PC-3 (cell line): ENCODE measurements around the gene SCAI. TPM values are rescaled to one million over a fixed set of nuclear protein-coding genes. Genes with fewer than 3 reads are reported as not detected.

ENCODE experiments used
- ATAC-seq: fragments of 200-7000 bp; cut with Tn5 transposase; 2 replicates; pipeline ENCODE4 v1.9.1; 2020; ENCODE audit warnings: mild to moderate bottlenecking, moderate library complexity
- BruUV-seq: library from RNA; stranded (reverse); fragments of 400-500 nt; replicated peaks from 2 replicates; lab custom pipeline; 2021; lab: Mats Ljungman, UMichigan
- CTCF ChIA-PET: fragments of 300-600 bp; sonication (Branson Sonifier 250); formaldehyde crosslinking; loops from one replicate; lab custom pipeline; 2022; ENCODE audit warnings: antibody characterized with exemption; lab: Charles Lee
- POLR2A ChIA-PET: fragments of 300-600 bp; sonication (Branson Sonifier 250); formaldehyde crosslinking; loops from one replicate; lab custom pipeline; 2022; ENCODE audit warnings: antibody characterized with exemption; ENCODE audit not compliant: unreplicated experiment; lab: Charles Lee
- DNase-seq: peaks from one replicate; pipeline ENCODE4 v3.0.0-alpha.2; 2015
- H2AFZ ChIP-seq: fragments of 300-600 bp; sonication (generic); 2 replicates; pipeline ENCODE4 v1.6.0; 2016; ENCODE audit warnings: antibody characterized with exemption, low read length
- H3F3A ChIP-seq: fragments of 300-600 bp; sonication (generic); one replicate; pipeline ENCODE4 v1.6.0; 2017; ENCODE audit warnings: antibody characterized with exemption, low read length, control low read depth, mild to moderate bottlenecking; ENCODE audit not compliant: unreplicated experiment
- H3K27ac ChIP-seq: fragments of 300-600 bp; sonication (generic); 2 replicates; pipeline ENCODE4 v1.5.1; 2016; ENCODE audit warnings: mild to moderate bottlenecking, low read length
- H3K27me3 ChIP-seq: fragments of 300-600 bp; sonication (generic); 2 replicates; pipeline ENCODE4 v1.6.1; 2016; ENCODE audit warnings: low read length, mixed read lengths
- H3K36me3 ChIP-seq: fragments of 300-600 bp; sonication (generic); 2 replicates; pipeline ENCODE4 v1.6.1; 2016; ENCODE audit warnings: low read depth, mixed run types, low read length, mixed read lengths
- H3K4me1 ChIP-seq: fragments of 300-600 bp; sonication (generic); 2 replicates; pipeline ENCODE4 v1.5.1; 2016; ENCODE audit warnings: low read length; ENCODE audit not compliant: insufficient read depth
- H3K4me2 ChIP-seq: fragments of 300-600 bp; sonication (generic); 2 replicates; pipeline ENCODE4 v1.6.0; 2016; ENCODE audit warnings: low read length
- H3K4me3 ChIP-seq: fragments of 300-600 bp; sonication (generic); 2 replicates; pipeline ENCODE4 v1.5.1; 2016; ENCODE audit warnings: mild to moderate bottlenecking, low read length, mixed read lengths
- H3K79me2 ChIP-seq: fragments of 300-600 bp; sonication (generic); 2 replicates; pipeline ENCODE4 v1.6.1; 2017; ENCODE audit warnings: low read length, mixed read lengths
- H3K9ac ChIP-seq: fragments of 300-600 bp; sonication (generic); 2 replicates; pipeline ENCODE4 v1.6.0; 2016; ENCODE audit warnings: mild to moderate bottlenecking, low read length
- H3K9me2 ChIP-seq: fragments of 300-600 bp; sonication (generic); replicated peaks from 2 replicates; pipeline ENCODE4 v1.6.1; 2016; ENCODE audit warnings: mixed run types, low read length, mixed read lengths
- H3K9me3 ChIP-seq: fragments of 300-600 bp; sonication (generic); 2 replicates; pipeline ENCODE4 v1.6.1; 2016; ENCODE audit warnings: low read length, mixed read lengths
- H4K20me1 ChIP-seq: fragments of 300-600 bp; sonication (generic); 2 replicates; pipeline ENCODE4 v1.6.1; 2016; ENCODE audit warnings: low read length, mixed read lengths
- EZH2 ChIP-seq: fragments of 300-600 bp; sonication (generic); IDR thresholded peaks from one replicate; pipeline ENCODE4 v1.6.1; 2017; ENCODE audit warnings: antibody characterized with exemption, mild to moderate bottlenecking, low read length; ENCODE audit not compliant: unreplicated experiment
- EZH2phosphoT487 ChIP-seq: fragments of 300-600 bp; sonication (generic); IDR thresholded peaks from 2 replicates; pipeline ENCODE4 v1.6.1; 2018; ENCODE audit warnings: mild to moderate bottlenecking, antibody characterized with exemption, low read length, borderline replicate concordance
- intact Hi-C: fragments of 100-400 bp; cut with micrococcal nuclease; formaldehyde crosslinking; loops from 2 replicates; pipeline ENCODE4 v1.9.0; 2023
- total RNA-seq: library from RNA; depleted of rRNA; stranded (reverse); fragments of >200 nt; gene quantifications from 2 replicates; pipeline ENCODE4 v1.2.3, GENCODE V29; 2014
- TF ChIP-seq, protein P1 (sequence below): fragments of 300-600 bp; sonication (generic); conservative IDR thresholded peaks from 2 replicates; pipeline ENCODE4 v1.5.1; 2017; ENCODE audit warnings: antibody characterized with exemption, low read depth, mild to moderate bottlenecking, low read length

Gene SCAI
- total RNA-seq, 1 experiment from 2014 or later = 5.2 TPM

GRCh38 chr9:124980431-124980830 is 162.9 kb downstream of the SCAI start:
- intact Hi-C loops = no loop called here
- no peak overlapping the region for H2AFZ ChIP-seq
- H3K4me3 ChIP-seq = no peak overlapping the region
- H3K9ac ChIP-seq = no peak overlapping the region
- H3K27me3 ChIP-seq = no peaks in the 10 kb centered on the region
- no peak overlapping the region for H3K4me2 ChIP-seq
- no peaks in the 10 kb centered on the region for H3F3A ChIP-seq
- no TSS peak for BruUV-seq
- H3K9me2 ChIP-seq = no peaks in the 10 kb centered on the region
- ATAC-seq = no peak
- H3K79me2 ChIP-seq = no peaks in the 10 kb centered on the region
- H4K20me1 ChIP-seq = no peaks in the 10 kb centered on the region
- ChIA-PET CTCF (no interaction called here), POLR2A (no interaction called here)
- H3K36me3 ChIP-seq = no peaks in the 10 kb centered on the region
- TF ChIP-seq EZH2phosphoT487 (no peak), EZH2 (no peak)
- TF ChIP-seq, protein P1, sequence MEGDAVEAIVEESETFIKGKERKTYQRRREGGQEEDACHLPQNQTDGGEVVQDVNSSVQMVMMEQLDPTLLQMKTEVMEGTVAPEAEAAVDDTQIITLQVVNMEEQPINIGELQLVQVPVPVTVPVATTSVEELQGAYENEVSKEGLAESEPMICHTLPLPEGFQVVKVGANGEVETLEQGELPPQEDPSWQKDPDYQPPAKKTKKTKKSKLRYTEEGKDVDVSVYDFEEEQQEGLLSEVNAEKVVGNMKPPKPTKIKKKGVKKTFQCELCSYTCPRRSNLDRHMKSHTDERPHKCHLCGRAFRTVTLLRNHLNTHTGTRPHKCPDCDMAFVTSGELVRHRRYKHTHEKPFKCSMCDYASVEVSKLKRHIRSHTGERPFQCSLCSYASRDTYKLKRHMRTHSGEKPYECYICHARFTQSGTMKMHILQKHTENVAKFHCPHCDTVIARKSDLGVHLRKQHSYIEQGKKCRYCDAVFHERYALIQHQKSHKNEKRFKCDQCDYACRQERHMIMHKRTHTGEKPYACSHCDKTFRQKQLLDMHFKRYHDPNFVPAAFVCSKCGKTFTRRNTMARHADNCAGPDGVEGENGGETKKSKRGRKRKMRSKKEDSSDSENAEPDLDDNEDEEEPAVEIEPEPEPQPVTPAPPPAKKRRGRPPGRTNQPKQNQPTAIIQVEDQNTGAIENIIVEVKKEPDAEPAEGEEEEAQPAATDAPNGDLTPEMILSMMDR = no peak
- no peaks in the 10 kb centered on the region for H3K4me1 ChIP-seq
- H3K27ac ChIP-seq = no peak overlapping the region
- no peak for DNase-seq
- no peaks in the 10 kb centered on the region for H3K9me3 ChIP-seq

DNA sequence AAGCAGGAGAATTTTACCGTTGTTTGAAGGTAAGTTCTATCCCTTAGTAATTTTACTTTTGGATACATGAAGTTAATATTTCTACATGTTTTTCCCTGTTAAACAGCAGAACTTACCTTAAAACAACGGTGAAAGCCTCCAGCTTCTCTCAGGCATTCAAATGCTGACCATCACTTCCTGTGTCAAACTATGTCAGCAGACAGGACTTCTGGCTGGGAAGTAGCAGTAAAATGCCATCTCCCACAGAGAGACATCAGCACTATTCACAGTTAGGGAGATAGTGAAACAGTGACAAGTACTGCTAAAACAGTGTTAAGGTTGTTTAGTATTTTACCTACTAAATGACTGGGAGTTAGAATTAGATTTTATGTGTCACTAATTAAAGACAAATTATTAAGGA is 168.2 kb downstream of the SCAI start:
- CTCF ChIA-PET = no interaction called here
- intact Hi-C loops = no loop called here
- H3K4me3 ChIP-seq = no peak overlapping the region
- H3K9me2 ChIP-seq = no peaks in the 10 kb centered on the region
- no peak overlapping the region for H3K9ac ChIP-seq
- DNase-seq (no peak), ATAC-seq (no peak)
- no peaks in the 10 kb centered on the region for H3K9me3 ChIP-seq
- H3K27ac ChIP-seq = no peak overlapping the region
- TF ChIP-seq EZH2 (no peak), EZH2phosphoT487 (no peak)
- TF ChIP-seq, protein P1 = no peak
- no peaks in the 10 kb centered on the region for H3F3A ChIP-seq
- H2AFZ ChIP-seq = no peak overlapping the region
- H4K20me1 ChIP-seq = no peaks in the 10 kb centered on the region
- H3K27me3 ChIP-seq = no peaks in the 10 kb centered on the region
- BruUV-seq = no TSS peak
- no peaks in the 10 kb centered on the region; the same call in 1 of the 2 replicates for H3K36me3 ChIP-seq
- H3K79me2 ChIP-seq = no peaks in the 10 kb centered on the region
- POLR2A ChIA-PET = no interaction called here
- no peak overlapping the region for H3K4me2 ChIP-seq
- no peaks in the 10 kb centered on the region for H3K4me1 ChIP-seq

GRCh38 chr9:124973807-124974206 is 169.5 kb downstream of the SCAI start:
- Histone ChIP-seq H4K20me1 (no peaks in the 10 kb centered on the region), H3K9ac (no peak overlapping the region), H3K36me3 (no peaks in the 10 kb centered on the region; the same call in 1 of the 2 replicates), H3K27ac (no peak overlapping the region), H3K79me2 (no peaks in the 10 kb centered on the region), H3K9me3 (no peaks in the 10 kb centered on the region), H2AFZ (no peak overlapping the region), H3K4me1 (no peaks in the 10 kb centered on the region), H3K4me2 (no peak overlapping the region), H3K9me2 (no peaks in the 10 kb centered on the region), H3K27me3 (no peaks in the 10 kb centered on the region), H3F3A (no peaks in the 10 kb centered on the region), H3K4me3 (no peak overlapping the region)
- no peak for DNase-seq
- BruUV-seq = no TSS peak
- ChIA-PET CTCF (no interaction called here), POLR2A (no interaction called here)
- TF ChIP-seq, protein P1 = no peak
- no peak for ATAC-seq
- intact Hi-C loops = no loop called here
